T-helper 22 cell (primary cell): ENCODE results near the gene KCNS1.
"Not testable (repeated sequence)": the region's sequence is repeated elsewhere in the genome, so short reads cannot be mapped to it uniquely, and the experiment has no call there.

Source experiments
- DNase-seq: peaks from one replicate; pipeline ENCODE4 v3.0.0-alpha.2; 2020; ENCODE audit warnings: low read depth

KCNS1 gene

DNA sequence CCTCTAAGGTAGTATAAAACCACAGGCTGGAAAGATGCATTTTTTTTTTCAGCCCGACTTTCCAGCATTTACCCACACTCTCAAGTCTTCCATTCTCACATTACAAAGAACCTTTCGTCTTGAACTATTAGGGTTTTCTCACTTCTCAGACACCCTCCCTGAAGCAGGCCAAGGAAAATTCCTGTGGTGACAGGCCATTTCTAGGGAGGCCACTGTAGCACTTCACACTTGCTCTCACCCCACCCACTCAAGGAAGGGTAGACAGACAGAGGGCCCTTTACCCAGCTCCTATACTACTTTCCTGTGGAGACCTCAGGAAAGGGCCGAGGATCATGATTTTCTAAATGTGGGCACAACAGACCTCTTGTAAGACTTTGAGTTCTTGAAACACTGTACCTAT, 27.7 kb downstream of the KCNS1 start:
- DNase-seq: no peak

DNA sequence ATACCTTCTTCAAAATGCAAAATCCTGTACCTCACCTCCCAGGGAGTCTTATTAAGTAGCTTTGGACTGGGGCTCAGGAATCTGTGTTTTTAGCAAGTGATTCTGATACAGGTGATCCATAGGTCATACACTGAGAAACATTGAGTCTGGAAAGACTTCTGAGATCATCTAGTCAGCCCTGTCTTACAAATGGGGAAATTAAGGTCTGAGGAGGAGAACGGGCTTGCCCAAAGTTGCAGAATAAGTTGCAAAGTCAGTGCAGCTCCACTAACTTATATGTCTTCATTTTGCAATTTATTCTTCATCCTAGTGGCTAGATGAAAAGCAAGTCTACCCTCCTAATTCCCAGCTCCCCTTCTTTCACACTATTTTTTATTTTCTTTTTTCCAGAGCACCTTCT, 28.9 kb downstream of the KCNS1 start:
- DNase-seq: no peak

GRCh38 chr20:45070932-45071632, 29.8 kb downstream of the KCNS1 start:
- DNase-seq: no peak

DNA sequence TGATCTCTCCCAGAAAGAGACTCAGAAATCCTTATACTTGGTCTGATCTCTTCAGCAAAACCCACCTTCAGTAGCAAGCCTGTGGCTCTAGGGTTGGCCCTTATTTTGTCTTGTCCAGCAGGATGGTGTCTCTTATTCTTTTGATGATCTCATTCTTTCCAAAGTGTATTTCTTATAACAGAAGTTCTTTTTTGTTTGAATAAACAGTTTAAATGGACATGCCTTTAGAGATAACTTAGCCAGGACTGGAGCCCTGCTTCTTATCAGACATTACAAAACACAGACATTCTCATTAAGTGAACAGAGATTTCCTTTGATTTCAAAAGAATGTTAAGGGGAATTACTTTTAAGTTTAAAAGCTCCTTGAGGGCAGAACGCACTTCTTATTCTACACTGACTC, 31.7 kb downstream of the KCNS1 start:
- no peak for DNase-seq

- no peak for DNase-seq
These were observed 33.4 kb downstream of the KCNS1 start for GRCh38 chr20:45067558-45067957.

- DNase-seq: no peak
These were observed 33.8 kb downstream of the KCNS1 start for GRCh38 chr20:45067087-45067486.

DNA sequence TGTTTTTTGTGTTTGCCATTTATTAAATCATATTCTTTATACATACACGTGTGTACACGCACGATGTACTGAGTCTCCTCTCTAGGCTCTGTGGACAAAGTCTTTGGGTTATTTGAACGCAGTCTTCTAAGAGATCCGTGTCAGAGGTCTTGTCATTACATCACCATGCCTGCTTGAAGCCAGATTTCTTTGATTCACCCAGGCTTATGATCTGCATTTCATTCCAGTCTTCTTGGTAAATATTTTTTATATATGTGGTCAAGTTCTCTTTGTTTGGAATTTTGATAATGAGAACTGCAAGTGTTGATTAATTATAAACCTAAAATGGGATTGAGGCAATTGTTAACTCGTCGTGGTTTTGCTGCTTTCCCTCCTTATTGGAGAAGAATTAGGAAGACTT, 34.6 kb downstream of the KCNS1 start:
- DNase-seq: no peak

DNA sequence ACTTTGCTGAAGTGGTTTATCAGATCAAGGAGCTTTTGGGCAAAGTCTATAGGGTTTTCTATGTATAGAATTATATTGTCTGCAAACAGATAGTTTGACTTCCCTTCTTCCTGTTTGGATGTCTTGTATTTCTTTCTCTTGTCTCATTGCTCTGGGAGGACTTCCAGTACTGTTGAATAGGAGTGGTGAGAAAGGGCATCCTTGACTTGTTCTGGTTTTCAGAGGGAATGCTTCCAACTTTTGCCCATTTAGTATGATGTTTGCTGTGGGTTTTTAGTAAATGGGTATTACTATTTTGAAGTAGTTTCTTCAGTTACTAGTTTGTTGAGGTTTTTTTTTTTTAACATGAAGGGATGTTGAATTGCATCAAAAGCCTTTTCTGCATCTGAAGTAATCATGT, 36.1 kb downstream of the KCNS1 start:
- no peak for DNase-seq

DNA sequence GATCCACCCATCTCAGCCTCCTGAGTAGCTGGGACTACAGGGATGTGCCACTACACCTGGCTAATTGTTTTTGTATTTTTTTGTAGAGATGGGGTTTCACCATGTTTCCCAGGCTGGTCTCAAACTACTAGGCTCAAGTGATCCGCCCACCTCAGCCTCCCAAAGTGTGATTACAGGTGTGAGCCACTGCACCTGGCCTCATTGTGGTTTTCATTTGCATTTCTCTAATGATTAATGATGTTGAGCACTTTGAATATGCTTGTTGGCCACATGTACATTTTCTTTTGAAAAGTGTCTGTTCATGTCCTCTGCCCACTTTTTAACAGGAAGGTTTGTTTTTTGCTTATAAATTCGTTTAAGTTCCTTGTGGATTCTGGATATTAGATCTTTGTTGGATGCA, 37.8 kb downstream of the KCNS1 start:
- not testable (repeated sequence) for DNase-seq

DNA sequence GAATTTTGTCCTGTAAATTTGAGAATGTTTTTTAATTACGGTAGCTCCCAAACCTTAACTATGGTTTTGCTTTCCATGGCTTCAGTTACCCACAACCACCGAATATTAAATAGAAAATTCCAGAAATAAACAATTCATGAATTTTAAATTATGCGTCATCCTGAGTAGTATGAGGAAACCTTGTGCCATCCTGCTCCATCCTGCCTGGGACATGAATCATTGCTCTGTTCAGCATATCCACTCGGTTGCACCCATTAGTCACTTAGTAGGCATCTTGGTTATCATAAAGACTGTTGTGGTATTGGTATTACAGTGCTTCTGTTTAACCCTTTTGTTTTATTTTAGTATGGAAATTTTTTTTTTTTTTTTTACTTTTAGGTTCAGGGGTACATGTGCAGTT, 39.7 kb downstream of the KCNS1 start:
- no peak for DNase-seq

DNA sequence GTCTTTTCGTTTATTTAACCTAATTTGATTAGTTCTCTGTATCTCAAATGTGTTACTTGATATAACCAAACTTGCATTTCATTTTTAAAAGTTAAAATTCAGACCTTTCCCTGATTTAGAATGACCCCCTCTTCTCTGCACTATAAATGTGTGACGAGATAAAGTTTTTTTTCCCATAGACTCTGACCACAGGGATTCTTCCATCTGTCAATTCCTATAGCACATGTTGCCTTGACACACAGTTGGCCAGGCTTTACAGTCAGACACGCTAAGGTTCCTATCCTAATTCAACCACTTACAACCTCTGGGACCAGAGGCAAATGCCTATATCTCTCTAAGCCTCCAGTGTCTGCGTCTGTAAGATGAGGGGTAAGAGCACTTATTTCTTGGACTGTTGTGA, 40.6 kb downstream of the KCNS1 start:
- no peak for DNase-seq

GRCh38 chr20:45059022-45059728, 41.8 kb downstream of the KCNS1 start:
- DNase-seq: no peak

DNA sequence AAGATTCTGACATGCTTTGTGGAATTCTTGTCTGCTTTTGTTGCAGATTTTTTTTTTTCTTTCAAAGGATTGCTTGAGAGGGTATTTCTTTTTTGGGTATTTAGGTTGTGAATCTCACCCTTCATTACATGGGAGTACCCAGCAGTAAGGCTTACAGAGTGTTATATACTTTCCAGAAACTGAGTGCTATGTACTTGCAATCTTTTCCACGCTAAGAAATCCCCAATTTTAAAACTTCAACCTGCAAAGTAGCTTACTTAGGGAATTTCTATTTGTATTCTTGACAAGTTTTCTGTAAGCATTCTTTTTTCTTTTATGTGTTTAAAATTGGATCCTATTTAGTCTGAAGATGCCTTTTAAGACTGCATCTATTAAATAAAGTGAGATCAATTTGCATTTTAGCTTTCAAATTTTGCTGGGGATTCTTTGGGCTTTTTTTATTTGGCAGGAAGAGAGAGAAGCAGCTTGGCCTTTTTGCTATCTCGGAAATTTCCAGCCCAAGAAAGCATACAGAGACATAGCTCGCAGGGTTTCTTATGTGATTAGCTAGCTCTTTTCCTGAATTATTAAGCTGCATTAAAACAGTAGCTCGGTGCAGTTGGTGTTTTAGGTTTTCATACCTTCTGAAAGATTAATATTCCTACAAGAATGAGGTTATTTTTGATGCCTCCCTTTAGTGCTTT, 42.6 kb downstream of the KCNS1 start:
- DNase-seq: no peak

- DNase-seq: no peak
These were observed 44.3 kb downstream of the KCNS1 start for GRCh38 chr20:45056473-45057173.

DNA sequence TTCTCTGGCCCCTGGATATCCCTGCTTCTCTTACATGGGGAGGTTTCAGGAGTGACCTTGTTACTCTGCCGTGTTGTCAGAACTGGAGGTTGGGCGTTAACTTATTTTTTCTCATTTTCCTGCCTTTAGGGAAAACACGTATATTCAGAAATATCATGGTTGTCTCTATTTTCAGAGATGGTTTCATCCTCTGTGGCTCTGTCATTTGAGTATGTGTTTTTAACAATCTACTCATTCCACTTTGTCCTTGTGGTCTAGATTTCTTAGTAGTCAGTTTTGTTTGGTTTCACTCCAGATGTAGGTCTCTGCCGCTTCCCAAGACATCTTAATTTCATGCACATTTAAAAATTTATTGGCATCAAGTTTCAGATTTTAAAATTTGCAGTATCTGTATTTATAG, 45.9 kb downstream of the KCNS1 start:
- DNase-seq: no peak

- DNase-seq: no peak
These were observed 47.2 kb downstream of the KCNS1 start for GRCh38 chr20:45053430-45054351.

DNA sequence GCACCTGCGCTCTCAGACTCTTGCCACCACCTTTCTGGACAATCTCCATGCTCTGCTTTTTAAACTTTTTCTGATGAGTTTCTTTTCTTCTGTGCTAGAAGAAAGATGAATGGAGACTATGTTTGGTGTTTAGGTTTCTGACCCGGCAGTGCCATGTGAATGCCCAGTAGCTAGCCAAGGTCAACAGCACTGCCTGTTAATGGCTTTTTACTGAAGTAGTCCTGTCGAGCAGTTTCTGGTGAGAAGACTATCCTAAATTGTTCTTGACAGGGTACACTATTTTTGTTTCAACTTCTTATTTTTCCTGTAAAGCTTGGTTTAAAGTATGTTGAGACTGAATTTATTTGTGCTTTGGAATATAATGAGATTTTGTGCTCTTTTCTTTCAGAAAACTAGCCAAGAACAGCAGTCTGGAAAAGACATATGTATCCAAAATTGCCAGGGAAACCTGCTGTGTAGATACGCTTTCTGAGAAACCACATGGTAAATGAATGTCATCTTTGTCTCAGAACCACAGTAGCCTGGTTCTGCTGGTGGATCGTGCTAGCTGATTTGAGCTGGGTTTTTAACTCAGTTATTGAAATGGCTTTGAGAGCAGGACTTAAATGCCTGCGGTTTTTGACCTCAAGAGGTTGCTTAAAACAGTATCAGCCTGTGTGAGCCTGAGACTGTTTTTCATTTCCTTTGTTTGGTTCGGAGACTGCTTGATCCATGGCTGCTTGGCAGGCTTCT, 48.1 kb downstream of the KCNS1 start:
- DNase-seq: no peak

DNA sequence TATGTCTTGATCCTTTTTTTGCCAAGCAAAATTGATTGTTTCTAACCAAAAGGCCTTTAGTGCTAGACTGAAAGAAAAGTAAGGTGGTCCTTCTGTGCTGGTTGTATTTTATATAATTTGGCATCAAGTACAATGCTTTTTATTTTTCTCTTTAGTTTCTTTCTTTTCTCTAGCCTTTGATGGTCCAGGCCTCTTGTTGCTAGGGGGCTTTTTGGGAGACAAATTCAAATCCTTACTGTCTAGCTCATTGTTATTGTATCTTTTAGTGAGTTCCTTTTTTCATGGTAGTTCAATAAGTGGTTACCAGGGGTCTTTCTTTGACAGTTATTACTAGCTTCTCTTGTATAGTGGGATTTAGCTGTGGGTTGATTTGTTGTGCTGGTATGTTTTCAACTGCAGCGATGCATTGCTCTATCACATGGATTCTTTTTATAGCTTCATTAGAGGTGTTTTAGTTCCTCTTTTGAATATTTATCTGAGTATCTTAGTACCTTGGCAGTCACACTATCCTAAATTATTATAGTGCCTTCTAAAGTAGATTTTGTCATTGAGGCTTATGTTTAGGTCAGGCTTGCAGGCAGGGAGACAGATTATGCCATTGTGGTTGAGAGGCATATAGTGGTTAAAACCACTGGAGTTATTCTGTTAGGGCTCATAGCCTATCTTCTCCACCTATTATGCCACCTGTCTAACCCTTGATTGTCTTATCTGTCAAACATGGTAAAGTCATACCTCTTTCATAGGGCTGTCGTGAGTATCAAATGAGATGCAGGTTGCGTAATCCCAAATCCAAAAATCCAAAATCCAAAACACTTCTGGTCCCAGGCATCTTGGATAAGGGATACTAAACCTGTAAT, 49.5 kb downstream of the KCNS1 start:
- DNase-seq: no peak

DNA sequence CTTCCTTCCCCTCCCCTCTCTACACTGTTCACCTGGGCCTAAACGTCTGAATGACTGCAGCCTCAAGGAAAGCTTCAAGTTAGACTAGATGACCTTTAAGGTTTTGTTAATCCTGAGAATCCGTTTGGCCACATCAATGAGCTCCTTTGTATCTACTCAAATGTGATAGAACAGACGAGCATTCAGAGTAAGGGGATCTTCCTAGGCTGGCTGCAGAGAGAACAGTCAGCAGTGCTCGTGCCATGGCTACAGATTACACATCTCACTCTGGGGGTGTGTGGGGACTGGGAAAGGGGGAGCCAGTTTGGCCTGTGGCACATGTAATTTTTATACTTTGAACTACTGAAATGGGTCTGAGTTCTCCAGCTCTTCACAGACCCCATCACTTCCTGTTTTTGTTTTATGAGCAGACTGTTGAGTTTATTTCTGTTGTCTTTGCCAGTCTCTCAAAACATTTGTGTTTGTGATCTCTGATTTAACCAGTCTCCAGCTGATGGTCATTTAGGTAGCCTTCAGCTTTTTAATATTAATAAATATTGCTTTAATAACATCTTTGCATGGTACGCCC, 50.9 kb downstream of the KCNS1 start:
- DNase-seq: no peak

- no peak for DNase-seq
These were observed 51.5 kb downstream of the KCNS1 start for GRCh38 chr20:45049438-45049837.
